ENCODE data around the gene SORBS1.

Gene SORBS1

DNA sequence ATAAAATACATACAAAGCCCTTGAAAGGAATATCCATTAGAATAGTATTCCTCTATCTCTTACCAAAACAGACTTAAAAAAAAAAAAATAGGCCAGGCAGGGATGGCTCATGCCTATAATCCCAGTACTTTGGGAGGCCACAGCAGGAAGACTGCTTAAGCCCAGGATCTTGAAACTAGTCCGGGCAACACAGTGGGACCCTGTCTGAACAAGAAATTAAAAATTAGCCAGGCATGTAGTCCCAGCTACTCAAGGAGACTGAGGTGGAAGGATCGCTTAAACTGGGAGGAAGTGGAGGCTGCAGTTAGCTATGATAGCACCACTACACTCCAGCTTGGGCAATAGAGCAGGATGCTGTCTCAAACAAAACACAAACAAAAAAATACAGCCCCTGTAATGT lies 280.0 kb downstream of the SORBS1 start:
- DNase-seq = no peak

DNA sequence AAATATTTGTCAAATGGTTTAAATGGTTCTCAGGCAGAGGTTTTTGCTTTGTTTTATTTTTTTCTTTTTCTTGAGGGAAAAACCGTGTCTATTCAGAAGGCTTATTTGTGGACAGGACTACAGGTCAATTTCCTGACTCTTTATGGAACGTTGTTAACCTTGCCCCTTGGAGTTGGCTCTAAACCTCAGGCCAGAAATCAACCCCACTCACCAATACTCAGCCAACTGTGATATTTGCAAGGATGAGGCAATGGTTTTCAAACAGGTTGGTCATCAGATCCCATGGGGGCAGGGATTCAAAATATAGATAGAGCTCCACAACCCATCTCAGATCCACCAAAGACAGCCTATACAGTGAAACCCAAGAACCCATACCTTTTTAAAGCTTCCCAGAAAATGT lies 280.5 kb downstream of the SORBS1 start:
- no peak for DNase-seq

GRCh38 chr10:95279042-95279820 lies 281.9 kb downstream of the SORBS1 start:
- DNase-seq = no peak

GRCh38 chr10:95278061-95278988 lies 282.8 kb downstream of the SORBS1 start:
- DNase-seq = no peak

GRCh38 chr10:95277614-95278013 lies 283.6 kb downstream of the SORBS1 start:
- no peak for DNase-seq

DNA sequence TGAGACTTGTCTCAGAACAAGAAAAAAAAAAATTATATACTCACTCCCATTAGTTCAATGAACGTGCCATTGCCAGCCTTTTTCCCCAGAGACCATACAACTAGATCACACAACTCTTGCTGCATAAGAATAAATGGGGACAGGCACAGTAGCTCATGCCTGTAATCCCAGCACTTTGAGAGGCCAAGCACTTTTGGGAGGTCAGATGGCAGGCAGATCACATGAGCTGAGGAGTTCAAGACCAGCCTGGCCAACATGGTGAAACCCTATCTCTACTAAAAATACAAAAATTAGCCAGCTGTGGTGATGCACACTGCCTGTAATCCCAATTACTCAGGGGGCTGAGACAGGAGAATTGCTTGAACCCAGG lies 284.0 kb downstream of the SORBS1 start:
- DNase-seq = no peak

GRCh38 chr10:95276367-95277200 lies 284.6 kb downstream of the SORBS1 start:
- DNase-seq = no peak

DNA sequence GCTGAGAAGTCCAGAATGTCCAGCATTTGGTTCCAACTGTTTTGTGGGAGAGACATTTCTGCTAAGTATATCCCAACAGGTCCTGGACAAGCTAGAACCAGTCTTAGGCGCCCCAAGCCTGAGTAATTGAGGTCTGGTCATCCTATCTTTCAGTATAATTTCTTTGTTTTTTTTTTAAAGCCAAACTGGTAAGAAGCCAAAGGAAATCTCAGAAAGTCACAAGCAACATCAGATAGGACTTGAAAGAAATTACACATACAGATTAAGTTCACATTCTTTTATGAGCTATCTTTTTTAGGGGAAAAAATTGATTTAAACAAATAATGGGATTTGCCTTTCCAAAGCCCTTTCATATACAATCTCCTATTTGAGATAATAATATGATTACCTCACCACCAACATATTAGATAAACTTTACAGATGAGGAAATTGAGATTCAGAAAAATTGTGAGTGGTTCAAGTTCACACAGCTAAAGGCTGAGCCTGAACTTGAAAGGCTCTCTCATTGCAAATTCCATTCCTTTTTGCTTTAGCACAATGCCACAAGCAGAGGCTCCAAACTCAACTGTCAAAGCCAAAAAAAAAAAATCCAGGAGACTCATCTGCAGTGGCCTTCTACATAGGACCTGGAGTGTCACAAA lies 285.3 kb downstream of the SORBS1 start:
- DNase-seq = no peak

GRCh38 chr10:95273393-95274312 lies 287.5 kb downstream of the SORBS1 start:
- no peak for DNase-seq

DNA sequence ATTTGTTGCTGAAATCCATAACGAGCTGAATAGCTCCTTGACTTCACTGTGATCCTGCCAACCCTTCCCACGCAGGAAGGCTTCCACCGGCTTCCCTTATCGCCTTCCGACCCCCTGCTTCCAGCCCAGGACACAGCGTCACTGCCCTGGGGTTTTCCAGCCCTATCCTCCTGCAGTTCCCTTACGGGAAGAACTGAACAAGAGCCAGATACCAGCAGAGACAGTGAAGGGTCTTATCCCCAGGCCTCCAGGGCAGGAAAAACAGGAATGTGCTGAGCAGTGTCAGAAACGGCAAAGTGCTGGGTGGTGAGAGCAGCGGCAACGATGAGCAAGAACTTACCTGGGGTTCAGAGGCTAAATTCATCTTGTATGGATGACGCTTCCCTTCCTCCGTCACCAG lies 292.7 kb downstream of the SORBS1 start:
- DNase-seq = no peak

DNA sequence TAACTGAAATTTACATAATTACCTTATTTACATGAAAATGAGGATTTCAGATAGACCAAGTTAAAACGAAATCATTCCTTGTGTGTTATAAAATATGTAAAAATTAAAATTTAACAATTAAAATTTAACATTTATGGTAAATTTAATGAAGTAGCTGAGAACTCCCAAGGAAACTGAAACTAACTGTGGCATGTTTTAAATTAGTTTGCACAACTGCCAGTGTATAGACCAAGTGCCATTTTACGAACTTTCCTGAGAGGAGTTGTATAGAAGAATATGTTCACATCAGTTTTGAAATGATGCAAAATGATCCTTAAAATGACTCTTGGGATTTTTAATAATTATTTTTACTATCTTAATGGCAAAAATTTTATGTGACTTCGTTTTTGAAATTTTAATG lies 293.9 kb downstream of the SORBS1 start:
- no peak for DNase-seq

DNA sequence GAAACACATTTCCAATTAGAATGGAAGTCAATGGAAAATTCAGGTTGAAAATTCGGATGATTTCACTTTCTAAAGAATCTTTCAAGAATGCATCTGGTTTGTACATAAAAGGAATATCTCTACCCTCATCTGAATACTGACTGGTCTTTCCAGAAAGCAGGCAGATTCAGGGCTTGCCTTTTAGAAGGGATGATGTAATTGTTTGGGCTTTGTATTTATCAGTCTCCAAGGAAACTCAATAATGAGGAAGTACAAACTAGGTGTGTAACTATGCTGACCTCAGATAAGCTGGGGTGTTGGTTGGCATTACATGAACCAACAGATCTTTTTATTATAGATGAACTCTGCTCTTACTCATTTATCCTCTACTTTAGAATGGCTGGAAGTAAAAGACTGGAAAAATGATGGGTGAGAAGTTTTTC lies 294.5 kb downstream of the SORBS1 start:
- no peak for DNase-seq

- DNase-seq = no peak
Observed at GRCh38 chr10:95265572-95265971, 295.6 kb downstream of the SORBS1 start.

GRCh38 chr10:95264227-95265051 lies 296.7 kb downstream of the SORBS1 start:
- DNase-seq = no peak

DNA sequence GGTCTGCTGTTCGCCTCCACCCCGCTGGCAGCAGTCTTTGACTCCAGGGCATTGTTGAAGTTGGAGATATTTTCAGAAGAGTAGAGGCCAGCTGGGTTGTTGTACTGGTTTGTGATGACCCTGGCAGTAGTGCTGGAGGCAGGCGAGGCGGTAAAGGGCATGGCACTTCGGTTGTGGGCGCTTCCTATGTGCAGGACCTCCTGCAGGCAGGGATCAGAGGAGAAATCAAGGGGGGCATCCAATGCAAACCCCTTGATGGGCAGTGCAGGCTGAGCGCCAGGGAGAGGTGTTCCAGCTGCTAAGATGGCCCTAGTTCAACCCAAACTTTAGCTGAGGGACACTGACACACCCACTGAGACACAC lies 297.3 kb downstream of the SORBS1 start:
- DNase-seq = no peak

DNA sequence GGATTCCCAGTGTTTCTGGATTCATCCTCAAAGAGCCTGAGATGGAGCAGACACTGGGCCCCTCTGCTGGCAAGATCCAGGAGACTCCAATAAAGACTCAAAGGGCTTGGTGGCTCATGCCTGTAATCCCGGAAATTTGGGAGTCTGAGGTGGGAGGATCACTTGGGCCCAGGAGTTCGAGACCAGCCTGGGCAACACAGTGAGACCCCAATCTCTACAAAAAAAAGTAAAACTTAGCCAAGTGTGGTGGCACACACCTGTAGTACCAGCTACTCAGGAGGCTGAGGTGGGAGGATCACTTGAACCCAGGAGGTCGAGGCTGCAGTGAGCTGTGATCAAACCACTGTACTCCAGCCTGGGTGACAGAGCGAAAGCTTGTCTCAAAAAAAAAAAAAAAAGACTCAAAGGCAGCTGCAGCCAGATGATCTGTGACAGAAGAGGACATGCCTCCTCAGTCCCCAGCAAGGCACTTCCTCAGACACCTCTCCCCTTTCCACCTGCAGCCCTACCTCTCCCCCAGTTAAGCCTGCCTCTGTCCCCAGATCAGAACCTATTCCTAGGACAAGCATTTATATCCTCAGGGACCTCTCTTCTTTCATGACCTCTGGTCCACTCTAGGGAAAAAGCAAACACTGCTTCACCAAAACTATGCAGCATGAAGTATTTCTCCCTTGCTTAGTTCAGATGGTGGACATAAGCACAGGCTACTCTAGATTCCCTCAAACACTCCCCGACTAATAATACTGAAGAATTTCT lies 298.2 kb downstream of the SORBS1 start:
- no peak for DNase-seq

- no peak for DNase-seq
Observed at GRCh38 chr10:95261926-95262325, 299.2 kb downstream of the SORBS1 start.
